WI38 (cell line): ENCODE data around the gene JAKMIP2.

Source experiments
- H3K4me3 ChIP-seq: 2 replicates; pipeline ENCODE4 v1.5.1; 2011; ENCODE audit warnings: low read depth, mild to moderate bottlenecking, control low read depth, low read length
- TF ChIP-seq, protein P1 (sequence below): IDR thresholded peaks from 2 replicates; pipeline ENCODE4 v1.5.1; 2012; ENCODE audit warnings: low read depth, mild to moderate bottlenecking, control low read depth, low read length

The JAKMIP2 gene

DNA sequence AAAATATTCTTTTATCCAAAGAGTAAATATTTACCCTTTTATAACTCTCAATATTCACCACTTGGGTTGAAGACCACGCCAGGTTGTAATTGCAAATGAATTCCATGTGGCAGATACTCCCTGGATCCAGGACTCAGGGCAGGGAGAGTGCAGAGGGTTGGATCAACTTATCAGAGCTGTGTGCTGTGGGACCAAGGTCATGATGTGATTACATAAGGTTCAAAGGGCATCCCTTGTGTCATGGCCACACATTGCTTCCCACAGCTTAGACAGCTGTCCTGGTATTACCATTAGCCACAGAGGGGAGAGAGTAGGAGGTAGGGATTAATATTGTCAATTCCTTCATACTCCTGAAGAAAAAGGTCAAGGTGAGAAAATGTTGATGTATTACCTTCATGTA lies 133.9 kb downstream of the JAKMIP2 start:
- TF ChIP-seq, protein P1, sequence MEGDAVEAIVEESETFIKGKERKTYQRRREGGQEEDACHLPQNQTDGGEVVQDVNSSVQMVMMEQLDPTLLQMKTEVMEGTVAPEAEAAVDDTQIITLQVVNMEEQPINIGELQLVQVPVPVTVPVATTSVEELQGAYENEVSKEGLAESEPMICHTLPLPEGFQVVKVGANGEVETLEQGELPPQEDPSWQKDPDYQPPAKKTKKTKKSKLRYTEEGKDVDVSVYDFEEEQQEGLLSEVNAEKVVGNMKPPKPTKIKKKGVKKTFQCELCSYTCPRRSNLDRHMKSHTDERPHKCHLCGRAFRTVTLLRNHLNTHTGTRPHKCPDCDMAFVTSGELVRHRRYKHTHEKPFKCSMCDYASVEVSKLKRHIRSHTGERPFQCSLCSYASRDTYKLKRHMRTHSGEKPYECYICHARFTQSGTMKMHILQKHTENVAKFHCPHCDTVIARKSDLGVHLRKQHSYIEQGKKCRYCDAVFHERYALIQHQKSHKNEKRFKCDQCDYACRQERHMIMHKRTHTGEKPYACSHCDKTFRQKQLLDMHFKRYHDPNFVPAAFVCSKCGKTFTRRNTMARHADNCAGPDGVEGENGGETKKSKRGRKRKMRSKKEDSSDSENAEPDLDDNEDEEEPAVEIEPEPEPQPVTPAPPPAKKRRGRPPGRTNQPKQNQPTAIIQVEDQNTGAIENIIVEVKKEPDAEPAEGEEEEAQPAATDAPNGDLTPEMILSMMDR = no peak
- H3K4me3 ChIP-seq = no peak overlapping the region

DNA sequence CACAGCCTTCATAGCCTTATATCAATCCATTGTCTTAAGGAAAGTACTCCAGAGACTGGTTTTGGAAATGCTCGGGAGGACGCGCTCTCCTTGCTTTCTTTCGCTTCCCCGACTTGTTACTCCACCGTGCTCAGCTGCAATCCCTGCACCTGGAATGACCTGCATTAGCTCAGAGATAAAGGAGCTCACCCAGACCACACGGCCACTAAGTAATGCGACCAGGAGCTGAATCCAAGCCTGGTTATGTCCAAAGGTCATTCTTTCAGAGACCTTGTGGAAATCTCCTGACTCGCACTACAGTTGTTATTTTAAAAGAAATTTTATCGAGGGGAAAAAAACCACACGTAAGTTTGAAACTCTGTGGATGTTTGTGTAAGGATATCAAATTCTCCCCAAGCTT lies 137.3 kb downstream of the JAKMIP2 start:
- H3K4me3 ChIP-seq = no peak overlapping the region

DNA sequence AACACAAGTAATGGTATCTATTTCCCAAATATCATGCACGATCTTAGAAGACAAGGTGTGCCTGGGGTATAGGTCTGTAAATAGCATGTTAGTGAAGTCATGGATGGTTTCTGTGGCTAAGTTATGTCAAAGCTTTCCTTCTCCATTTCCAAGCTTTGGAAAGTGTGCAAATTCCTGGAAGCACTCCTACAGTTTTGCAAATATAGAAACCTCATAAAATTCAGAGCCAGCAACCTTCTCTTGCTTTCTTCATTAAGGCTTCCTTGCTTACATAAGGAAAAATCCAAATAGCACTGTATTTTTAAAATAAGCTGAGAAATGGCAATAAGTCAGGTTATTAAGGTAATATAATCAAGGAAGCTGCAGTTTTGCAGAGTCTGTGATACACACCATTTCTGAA lies 138.1 kb downstream of the JAKMIP2 start:
- H3K4me3 ChIP-seq = no peak overlapping the region
- TF ChIP-seq, protein P1 = no peak

More for the DNA sequence above, 137.3 kb downstream of the JAKMIP2 start:
- TF ChIP-seq, protein P1 = no peak

DNA sequence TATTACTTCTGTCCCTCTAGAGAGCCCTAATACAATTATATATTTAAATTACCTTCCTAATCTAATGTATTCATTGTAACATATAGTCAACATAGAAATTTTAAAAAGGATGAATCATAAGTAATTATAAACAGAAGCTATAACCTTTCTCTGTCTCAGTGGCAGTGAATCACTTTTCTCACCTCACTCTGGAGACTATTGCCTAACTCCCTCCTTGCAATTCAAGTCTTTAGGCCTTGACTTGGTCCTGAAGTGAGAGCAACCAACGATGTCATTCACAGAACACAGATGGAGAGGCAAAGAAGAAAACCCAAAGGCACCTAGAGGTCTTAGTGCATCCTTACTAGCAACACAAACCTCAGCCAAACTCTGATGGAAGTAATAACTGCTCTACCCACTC lies 139.4 kb downstream of the JAKMIP2 start:
- TF ChIP-seq, protein P1 = no peak
- no peak overlapping the region for H3K4me3 ChIP-seq

DNA sequence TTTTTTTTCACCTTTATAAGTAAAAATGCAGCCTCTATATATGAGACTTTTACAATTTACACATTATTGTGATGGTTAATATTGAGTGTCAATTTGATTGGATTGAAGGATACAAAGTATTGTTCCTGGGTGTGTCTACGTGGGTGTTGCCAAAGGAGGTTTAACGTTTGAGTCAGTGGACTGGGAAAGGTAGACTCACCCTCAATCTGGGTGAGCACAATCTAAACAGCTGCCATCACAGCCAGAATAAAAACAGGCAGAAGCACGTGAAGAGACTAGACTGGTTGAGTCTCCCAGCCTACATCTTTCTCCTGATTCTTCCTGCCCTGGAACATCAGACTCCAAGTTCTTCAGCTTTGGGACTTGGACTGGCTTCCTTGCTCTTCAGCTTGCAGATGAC lies 139.9 kb downstream of the JAKMIP2 start:
- TF ChIP-seq, protein P1 = no peak
- H3K4me3 ChIP-seq = no peak overlapping the region

DNA sequence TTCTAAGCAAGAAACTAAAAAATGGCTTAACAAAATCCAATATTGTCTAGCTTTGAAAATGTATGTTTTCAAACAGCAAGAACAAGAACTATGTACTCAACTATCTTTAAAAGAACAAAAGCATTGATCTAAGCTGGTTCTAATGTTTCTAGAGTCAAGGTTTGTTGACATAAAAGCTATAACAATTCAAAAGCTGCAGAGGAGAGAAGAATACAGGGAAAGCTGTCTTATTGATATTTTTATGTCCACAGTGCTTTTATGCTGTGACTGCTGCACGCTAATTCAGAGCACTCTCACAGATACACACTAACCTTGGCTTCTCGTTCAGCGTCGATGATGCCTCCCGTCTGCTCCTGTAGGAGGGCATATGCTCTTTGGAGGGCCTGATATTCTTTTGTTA lies 143.2 kb downstream of the JAKMIP2 start:
- no peak overlapping the region for H3K4me3 ChIP-seq
- TF ChIP-seq, protein P1 = no peak

DNA sequence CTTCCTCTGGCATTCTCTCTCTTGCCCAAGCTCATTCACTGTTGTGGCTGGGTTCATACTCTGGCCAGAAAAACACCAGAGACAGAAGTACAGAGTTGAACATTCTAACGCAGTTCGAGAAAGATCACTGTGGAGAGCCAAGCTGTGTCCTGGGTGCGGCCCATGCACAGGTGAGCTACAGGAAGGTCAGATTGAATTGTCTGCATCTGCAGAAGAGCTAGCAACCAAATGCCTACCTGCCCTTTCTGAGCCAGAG lies 145.9 kb downstream of the JAKMIP2 start:
- H3K4me3 ChIP-seq = no peak overlapping the region
- TF ChIP-seq, protein P1 = no peak
